Measurements from ENCODE around the gene MAD1L1. TPM values are rescaled to one million over a fixed set of nuclear protein-coding genes. Genes with fewer than 3 reads are reported as not detected.

MAD1L1 gene
- total and polyA plus RNA-seq, 2 of the 13 experiments (the other 11 are each of a cell fraction or from before 2014, with no cell fraction given): 17.4 to 64.7 TPM

- no peak for TF ChIP-seq CHCHD3 (CRISPR knock-in tag; IDR thresholded peaks at IDR 0.05)
- no peak for TF ChIP-seq MIER2 (CRISPR knock-in tag; IDR thresholded peaks at IDR 0.05)
- TF ChIP-seq SUZ12 (IDR thresholded peaks at IDR 0.05; ENCODE audit: low read depth, low read length): no peak
Measured at GRCh38 chr7:2193575-2194305, 39.0 kb downstream of the MAD1L1 start (continued).

- 95% methylated on average over 11 of the region's 18 CpGs for WGBS (ENCODE audit: low lambda C conversion rate)
- no peaks in the 10 kb centered on the region for H4K20me1 ChIP-seq (ENCODE audit: insufficient read depth, low read length)
- no peak for DNase-seq (ENCODE audit: low spot score)
- H2AFZ ChIP-seq (ENCODE audit: low read length): no peak overlapping the region
- no peaks in the 10 kb centered on the region for H3K27me3 ChIP-seq (ENCODE audit: control insufficient read depth in 1 of 2, insufficient read depth in 2 of 2, low read length in 2 of 2)
- no peak for TF ChIP-seq KLF12 (CRISPR knock-in tag; IDR thresholded peaks at IDR 0.05; ENCODE audit: borderline replicate concordance)
- TF ChIP-seq ZFAT (CRISPR knock-in tag; conservative IDR thresholded peaks at IDR 0.05): no peak
- no peak for TF ChIP-seq ZNF746 (CRISPR knock-in tag; IDR thresholded peaks at IDR 0.05)
- no peak for TF ChIP-seq ZBTB40 (IDR thresholded peaks at IDR 0.05)
- no peak for TF ChIP-seq ZBTB40 (CRISPR knock-in tag; IDR thresholded peaks at IDR 0.05)
- no peak for TF ChIP-seq ZNF335 (CRISPR knock-in tag; IDR thresholded peaks at IDR 0.05)
- TF ChIP-seq GPN1 (CRISPR knock-in tag; IDR thresholded peaks at IDR 0.05; ENCODE audit: borderline replicate concordance): no peak
- TF ChIP-seq HDAC2 (CRISPR knock-in tag; IDR thresholded peaks at IDR 0.05): no peak
- TF ChIP-seq CREM (IDR thresholded peaks at IDR 0.05): no peak
- TF ChIP-seq CREM (CRISPR knock-in tag; IDR thresholded peaks at IDR 0.05): no peak
- no peak overlapping the region for H3K4me2 ChIP-seq (ENCODE audit: low read depth, low read length)
- ChIA-PET CTCF (ENCODE audit: low intra/inter-chr PET ratio, low total read pairs) (no interaction called here), POLR2A (no interaction called here)
- H3K79me2 ChIP-seq (ENCODE audit: insufficient read depth, low read length): peaks cover 11% of the 10 kb centered on the region
- no peak overlapping the region for H3K4me3 ChIP-seq (replicated peaks in 1 of 3; ENCODE audit: insufficient read depth in 1 of 3, low read depth in 2 of 3, low read length in 3 of 3)
- no peak for ATAC-seq
- no peak overlapping the region for H3K27ac ChIP-seq (ENCODE audit: extremely low read length, insufficient read depth, low read length)
- FAIRE-seq: no peak
- no TSS peak for BruUV-seq (replicated peaks)
- in situ Hi-C loops (cut with HindIII; ENCODE audit: extremely low pct_ligation_motif_present, low pct_unique_long_range_greater_than_20kb): no loop called here
- peaks cover 18 to 39% of the 10 kb centered on the region in 2 experiments; a peak in 4 of 5 replicates for H3K36me3 ChIP-seq (replicated peaks in 1 of 2; ENCODE audit: control insufficient read depth in 1 of 2, insufficient read depth in 2 of 2, low read length in 2 of 2)
- intact Hi-C loops (cut with micrococcal nuclease; ENCODE audit: unreplicated experiment): no loop called here
- H3K9ac ChIP-seq (ENCODE audit: insufficient read depth, low read depth, low read length): no peak overlapping the region
- peaks cover 8% of the 10 kb centered on the region for H3K9me3 ChIP-seq (ENCODE audit: low read length)
- 0 out of 2 replicates have a peak, but pooled peaks cover 8% of the 10 kb centered on the region for H3K4me1 ChIP-seq (ENCODE audit: insufficient read depth, low read length)
Measured at GRCh38 chr7:2192831-2193534, 39.8 kb downstream of the MAD1L1 start.

Data from HepG2 (cell line).